Medulla oblongata (tissue), 1 donor: ENCODE measurements around the gene SMURF2.
A peak's percentile ranks its signal among the peaks of the same experiment; 100 is the strongest.
"Not testable (repeated sequence)": the region's sequence is repeated elsewhere in the genome, so short reads cannot be mapped to it uniquely, and the experiment has no call there.

ENCODE experiments used
- DNase-seq: peaks from one replicate; pipeline ENCODE4 v3.0.0-alpha.2; 2015; ENCODE audit errors: extremely low spot score

SMURF2 gene

DNA sequence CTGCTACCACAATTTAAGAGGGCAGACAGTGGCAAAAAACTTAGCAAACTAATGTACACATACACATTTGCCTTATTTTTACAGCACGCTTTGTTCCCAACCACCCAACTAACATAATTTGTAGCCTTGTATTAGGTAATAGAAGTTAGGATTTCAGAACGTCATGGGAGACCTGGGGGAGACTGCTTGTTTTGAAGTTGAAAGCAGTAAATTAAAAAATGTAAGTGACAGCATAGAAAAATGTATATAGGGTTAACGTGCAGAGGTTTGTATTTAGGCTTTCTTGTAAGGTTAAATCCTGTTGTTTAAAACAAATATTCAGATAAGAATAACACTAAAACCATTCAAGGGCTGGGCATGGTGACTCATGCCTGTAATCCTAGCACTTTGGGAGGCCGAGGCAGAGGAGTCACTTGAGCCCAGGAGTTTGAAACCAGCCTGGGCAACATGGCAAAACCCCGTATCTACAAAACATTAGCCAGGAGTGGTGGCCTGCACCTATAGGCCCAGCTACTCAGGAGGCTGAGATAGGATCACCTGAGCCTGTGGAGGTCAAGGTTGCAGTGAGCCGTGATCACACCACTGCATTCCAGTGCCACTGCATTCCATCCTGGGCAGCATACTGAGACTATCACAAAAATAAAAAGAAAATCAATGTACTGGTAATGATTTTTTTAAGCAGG lies 2.3 kb upstream of the SMURF2 start:
- not testable (repeated sequence) for DNase-seq

DNA sequence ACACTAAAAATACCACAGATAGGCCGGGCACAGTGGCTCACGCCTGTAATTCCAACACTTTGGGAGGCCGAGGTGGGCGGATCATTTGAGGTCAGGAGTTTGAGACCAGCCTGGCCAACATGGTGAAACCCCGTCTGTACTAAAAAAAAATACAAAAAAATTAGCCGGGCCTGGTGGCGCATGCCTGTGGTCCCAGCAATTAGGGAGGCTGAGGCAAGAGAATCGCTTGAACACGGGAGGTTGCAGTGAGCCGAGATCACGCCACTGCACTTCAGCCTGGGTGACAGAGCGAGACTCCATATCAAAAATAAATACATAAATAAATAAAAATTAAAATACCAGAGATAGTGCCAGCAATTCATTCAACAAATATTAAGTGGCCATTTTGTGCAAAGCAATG lies 1.7 kb upstream of the SMURF2 start:
- DNase-seq = not testable (repeated sequence)

DNA sequence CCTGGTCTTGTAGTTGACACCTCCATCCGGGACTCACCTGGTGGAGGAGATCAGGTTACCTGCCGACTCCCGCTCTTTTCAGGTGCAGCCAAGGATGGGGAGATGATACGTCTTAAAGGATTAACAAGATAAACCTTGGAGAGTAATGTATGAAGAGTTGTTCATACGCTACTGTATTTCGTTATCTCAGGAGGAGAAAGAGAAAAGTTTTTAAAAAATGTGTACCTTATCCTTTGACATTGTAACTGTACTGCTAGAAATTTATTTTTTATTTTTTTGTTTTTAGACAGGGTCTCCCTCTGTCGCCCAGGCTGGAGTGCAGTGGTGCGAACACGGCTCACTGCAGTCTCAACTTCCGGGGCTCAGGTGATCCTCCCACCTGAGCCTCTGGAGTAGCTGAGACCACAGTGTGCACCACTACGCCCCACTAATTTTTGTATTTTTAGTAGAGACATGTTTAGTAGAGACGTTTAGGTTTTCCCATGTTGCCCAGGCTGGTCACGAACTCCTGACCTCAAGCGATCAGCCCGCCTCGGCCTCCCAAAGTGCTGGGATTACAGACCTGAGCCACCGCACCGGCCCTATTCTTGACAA lies 764 bp upstream of the SMURF2 start:
- DNase-seq = no peak

DNA sequence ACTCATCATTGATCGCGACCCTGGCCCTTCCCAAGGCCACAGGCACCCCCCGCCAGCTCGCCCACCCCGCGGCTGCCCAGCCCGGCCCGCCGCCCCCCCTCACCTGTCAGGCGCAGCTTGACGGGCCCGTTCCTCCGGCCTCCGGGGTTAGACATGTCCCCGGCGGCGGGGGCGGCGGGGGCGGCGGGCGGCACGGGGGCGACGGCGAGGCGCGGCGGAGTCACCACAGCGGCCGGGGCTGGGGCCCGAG lies 456 bp downstream of the SMURF2 start:
- no peak for DNase-seq

DNA sequence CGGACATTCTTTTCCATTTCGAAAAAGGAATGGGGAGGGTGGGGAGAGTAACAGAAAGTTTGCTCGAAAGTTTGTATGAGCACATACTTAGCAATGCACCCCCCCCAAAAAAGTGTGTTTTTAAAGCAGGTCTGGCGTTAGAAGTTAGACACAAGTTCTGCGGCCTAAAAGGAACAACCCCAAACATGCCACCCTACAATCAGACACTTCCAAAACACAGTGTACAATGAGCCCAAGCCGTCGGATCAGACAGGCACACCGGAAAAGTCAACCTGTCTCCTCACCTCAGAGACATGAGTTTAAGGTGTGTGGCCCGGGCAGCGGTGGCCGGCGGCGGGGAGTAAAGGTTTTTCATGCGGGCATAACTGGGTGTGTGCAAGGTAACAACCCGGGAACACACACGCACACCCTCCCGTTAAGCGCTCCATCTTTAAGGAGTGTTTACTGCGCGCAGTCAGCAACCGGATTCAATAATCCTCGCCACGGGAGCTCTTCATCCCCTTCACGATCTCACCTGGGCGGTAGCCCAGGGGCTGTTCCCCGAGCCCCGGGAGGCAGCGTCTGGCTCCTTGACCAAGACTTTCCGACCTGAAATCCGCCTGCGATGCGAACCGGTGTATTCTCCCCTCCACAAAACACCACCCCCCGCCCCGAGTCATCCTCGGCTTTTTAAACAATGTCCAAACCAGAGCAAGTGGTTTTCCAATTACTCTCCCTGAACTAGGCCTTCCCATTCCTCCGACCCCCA lies 955 bp downstream of the SMURF2 start:
- DNase-seq = peak; percentile 22

DNA sequence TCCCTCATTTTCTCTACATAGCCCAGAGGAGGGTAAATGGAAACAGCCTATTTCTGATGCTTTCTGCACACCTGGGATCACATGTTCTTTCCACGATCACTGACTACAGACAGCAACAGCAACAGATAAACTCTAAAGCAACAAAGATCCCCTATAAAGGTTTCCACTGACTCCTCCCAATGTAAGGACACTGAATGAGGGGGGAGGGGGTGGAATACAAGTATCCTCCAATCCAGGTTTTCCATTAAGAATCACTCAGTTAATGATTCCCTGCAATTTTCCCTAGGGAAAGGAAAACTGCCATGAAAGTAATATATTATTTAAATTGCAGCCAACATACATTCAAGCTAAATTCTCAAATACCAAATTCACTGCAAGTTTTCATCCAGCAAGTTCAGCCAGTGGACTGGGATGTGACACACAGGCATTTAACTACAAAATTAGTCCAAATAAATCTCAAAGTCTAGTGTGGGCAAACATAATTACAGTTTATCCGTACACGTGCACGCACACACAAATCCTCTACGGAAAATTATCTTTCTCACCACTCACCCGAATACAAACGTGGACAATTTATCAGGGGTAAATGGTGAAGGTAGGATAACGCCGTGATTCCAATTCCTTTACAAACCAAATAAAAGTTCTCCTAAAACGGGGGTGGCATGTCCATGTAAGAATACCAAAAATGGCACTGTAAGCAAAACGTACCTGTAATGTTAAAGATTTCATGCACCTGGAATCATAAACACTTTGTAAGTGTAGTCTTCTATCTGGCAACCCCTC lies 1.7 kb downstream of the SMURF2 start:
- DNase-seq = peak; percentile 26

DNA sequence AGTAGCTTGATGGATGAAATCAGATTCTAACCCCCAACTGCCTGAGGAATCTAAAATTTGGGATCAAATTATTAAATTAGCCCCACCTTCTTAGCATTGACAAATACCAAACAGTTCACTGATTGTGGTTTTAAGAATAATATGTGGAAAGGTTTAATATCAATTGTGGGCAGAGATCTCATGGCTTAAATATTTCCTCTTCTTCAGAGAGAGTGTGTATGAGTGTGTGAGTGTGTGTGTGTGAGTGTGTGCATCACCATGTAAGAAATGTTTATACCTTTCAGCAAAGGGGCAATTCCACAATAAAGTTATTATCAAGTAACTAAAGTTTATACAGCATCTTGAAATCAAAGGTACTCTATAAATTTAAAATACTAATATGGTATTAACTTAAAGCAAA lies 3.2 kb downstream of the SMURF2 start:
- DNase-seq = no peak

DNA sequence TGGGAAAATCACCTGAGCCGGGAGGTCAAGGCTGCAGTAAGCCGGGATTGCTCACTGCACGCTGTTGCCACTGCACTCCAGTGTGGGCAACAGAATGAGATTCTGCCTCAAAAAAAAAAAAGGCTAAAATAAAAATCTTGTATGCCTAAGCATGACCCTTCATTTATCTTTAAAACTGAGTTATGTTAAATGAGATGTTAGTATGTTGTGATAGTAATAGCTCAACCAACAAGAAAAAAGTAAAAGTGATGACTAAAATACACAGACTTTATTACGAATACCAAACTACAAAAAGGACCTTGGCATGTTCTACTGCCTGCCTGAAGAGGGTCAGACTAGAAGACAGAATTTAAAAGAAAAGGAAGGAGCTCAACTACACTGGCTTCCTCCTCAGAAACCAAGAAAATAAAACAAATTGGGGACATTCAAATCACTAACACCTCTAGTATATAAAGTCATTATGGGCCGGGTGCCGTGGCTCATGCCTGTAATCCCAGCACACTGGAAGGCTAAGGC lies 4.4 kb downstream of the SMURF2 start:
- no peak for DNase-seq

DNA sequence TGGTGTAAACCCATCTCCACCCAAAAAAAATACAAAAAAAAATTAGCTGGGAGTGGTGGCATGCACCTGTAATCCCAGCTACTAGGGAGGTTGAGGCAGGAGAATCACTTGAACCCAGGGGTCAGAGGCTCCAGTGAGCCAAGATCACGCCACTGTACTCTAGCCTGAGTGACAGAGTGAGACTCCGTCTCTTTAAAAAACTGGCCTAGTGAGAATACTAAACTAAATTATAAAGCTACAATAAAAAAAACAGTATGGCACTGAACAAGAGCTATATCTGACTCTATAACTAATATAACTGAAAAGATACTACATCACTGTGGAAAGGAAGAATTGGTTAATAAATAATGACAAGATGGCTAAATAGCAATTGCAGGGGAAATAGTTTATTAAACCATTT lies 6.4 kb downstream of the SMURF2 start:
- DNase-seq = no peak

DNA sequence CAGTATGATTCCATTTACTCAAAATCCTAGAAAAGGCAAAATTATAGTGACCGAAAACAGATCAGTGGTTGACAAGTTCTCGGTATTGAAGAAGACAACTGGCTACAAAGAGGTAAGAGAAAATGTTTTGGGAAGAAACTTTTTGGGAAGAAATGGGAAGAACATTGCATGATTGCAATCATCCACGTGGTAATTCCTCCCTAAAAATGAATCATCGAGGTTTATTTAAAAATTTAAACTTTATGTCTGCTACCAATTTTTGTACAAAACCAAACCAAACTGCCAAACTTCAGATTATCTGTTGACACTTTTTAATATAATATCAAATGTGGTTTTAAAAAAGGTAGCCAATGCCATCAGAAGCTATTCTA lies 8.1 kb downstream of the SMURF2 start:
- DNase-seq = no peak

DNA sequence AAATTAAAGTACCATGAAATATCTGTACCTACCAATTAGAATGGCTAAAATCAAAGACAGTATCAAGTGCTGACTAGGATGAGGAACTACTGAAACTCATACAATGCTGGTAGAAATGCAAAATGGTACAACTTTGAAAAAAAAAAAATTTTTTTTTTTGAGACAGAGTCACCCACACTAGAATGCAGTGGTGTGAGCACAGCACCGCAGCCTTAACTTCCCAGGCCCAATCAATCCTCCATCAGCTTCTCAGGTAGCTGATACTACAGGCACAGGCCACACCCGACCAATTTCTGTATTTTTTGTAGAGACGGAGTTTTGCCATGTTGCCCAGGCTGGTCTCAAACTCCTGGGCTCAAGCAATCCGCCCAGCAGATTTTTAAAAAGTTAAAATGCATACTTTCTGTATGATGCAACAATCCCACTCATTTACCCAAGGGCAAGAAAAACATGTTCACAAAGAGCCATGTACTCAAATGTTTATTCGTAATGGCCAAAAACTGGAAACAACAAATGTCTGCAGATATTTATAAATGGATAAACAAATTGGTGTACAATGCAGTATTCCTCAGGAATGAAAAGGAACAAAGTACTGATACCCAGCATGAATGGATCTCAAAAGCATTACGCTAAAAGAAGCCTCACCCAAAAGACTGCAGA lies 8.7 kb downstream of the SMURF2 start:
- no peak for DNase-seq

DNA sequence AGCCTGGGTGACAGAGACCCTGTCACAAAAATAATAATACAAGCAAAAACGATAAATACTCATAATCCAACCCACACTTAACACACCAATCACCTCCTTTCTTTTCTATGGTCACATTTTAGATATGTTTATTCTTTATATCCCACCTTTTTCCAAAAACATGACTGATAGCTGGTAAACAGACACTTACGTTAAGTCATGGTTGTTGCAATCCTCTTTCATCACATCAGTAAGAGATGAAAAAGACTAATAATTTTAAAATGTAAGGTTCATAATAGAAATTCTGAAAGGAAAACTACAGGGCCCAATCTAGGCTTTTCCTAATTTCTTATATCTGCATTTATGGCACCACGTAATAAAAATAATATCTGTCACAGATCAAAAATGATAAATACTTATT lies 10.2 kb downstream of the SMURF2 start:
- DNase-seq = no peak

DNA sequence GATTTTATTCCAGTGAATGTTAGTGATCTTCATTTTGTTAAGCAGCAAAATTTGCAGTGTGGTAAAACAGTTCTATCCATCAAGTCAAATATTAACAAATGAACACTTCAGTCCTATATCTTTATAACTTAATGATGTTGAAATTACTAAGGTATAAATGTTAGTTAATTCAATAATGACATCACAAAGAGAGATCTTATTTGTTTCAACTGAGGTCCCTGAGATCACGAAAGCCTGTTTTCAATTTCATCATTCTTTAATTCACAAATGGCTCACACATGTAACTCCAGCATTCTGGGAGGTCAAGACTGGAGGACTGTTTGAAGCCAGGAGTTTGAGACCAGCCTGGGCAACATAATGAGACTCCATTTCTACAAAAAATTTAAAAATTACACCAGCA lies 13.9 kb downstream of the SMURF2 start:
- no peak for DNase-seq

DNA sequence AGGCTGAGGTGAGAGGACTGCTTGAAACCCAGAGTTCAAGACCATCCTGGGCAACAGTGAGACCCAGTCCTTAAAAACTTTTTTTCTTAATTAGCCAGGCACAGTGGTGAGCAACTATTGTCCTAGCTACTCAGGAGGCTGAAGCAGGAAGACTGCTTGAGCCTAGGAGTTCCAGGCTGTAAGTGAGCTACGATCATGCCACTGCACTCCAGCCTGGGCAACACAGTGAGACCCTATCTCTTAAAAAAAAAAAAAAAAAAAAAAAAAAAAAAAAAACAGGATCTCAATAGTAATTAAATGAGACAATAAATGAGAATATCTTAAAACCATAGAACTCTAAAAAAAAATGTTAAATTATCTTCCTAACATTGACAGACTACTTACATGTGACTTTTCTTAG lies 14.3 kb downstream of the SMURF2 start:
- DNase-seq = no peak

DNA sequence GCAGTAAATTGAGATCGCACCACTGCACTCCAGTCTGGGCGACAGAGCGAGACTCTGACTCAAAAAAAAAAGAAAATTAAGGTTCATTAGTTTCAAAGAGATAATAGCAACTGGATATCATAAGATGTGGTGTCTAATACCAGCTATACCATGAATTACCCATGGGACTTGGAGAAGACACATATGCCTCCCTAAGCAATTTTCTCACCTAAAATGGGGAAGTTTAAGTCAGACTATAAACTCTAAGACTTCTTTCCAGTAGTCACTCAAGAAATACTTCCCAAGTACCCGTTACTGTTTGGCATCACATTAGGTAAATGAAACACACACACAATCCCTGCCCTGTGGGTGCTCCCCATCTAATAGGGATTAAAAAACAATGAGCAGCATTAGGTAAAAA lies 22.6 kb downstream of the SMURF2 start:
- no peak for DNase-seq

DNA sequence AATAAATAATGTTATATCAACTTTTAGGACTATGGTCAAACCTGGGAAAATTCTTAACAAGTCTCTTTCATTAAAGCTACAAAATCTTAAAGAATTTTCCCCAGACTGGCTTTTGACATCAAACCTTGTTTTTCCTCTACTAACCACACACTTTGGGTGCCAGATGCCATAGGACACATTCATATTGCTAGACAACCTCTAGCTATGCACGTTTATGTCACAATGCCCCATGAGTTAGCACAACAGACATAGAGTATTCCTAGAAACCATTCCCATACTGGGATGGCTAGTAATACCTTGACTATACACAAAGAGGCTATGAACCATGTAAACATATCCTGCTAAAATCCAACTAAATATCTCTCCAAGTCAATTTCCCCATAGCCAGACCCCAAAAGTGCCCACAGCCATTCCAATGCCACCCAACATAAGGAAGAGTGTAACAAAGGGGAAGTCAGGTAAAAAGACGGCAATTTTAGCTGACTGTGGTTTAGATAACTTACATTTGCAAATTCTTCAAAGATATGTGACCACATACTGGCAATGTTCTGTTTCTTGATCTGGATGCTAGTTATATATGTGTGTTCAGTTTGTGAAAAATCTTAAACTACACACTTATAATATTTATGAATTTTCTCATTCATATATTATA lies 23.4 kb downstream of the SMURF2 start:
- no peak for DNase-seq

DNA sequence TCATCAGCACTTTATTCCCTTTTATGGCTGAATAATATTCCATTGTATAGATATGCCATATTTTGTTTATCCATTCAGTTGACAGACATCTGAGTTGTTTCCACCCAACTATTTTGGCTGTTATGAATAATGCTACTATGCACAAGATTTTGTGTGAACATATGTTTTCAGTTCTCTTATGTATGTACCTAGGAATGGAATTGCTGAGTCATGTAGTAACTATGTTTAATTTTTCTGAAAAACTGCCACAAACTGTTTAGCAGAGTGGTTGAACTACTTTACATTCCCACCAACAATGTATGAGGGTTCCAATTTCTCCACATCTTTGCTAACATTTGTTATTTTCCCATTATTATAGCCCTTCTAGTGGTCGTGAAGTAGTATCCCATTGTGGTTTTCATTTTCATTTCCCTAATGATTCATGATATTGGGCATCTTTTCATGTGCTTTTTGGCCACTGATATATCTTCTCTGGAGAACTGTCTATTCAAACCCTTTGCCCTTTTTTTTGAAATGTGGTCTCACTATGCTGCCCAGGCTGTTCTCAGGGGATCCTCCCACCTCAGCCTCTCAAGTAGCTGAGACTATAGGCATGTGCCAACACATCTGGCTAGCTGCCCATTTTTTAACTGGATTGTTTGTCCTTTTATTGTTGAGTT lies 26.3 kb downstream of the SMURF2 start:
- no peak for DNase-seq

DNA sequence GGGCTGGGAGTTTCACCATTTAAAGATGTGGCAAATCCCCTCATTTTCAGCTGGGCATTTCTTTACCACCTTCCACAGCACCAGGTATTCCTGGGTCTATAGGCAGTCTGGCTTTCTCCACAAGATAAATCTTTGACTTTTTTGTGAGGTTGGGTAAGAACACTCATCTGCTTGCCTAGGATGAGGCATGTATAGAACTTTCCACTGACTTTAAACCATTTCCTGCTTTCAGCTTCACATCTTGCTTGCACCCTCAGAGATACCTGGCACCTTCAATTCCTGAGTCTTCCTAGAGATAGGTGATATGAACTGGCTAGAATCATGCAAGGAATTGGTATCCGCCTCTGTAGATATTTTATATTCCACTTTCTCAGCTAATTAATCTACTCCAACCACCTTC lies 27.9 kb downstream of the SMURF2 start:
- DNase-seq = no peak

DNA sequence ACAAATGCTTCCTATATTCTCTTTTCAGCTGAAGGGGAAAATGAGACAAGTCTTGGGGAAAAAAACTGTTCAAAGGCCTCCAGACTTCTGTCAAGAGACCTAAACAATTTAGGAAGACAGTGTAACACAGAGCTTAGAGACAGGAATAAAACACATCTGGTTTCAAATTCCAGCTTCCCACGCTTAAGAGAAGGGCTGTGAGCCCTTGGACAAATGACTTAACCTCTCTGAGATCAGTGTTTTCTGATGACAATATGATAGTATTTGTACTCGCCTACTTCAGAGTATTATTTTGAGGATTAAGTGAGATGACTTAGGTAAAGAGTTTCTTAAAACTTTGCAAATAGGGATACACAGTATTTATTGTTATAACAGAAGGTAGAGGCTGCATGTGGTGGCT lies 29.5 kb downstream of the SMURF2 start:
- no peak for DNase-seq

DNA sequence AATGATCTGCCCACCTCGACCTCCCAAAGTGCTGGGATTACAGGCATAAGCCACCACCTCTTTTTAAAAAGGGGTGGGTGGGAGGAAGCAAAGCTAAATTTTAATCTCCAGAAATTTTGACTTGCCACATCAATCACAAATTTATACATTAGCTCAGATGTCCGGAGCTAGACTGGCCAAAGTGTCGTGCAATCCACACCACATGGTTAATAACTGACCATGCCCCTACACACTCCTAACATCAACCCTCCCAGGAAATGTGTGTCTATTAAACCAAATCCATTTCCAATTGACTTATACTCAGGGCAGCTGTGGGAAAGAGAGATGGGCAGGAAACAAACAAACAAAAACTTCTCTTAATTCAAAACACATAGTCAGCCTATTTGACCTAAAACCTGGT lies 29.9 kb downstream of the SMURF2 start:
- DNase-seq = no peak
